ENCODE measurements around the gene KDM4C. TPM values are rescaled to one million over a fixed set of nuclear protein-coding genes. Genes with fewer than 3 reads are reported as not detected.

The KDM4C gene
- total RNA-seq, 1 donor from 2014 or later, result 39.8 TPM

DNA sequence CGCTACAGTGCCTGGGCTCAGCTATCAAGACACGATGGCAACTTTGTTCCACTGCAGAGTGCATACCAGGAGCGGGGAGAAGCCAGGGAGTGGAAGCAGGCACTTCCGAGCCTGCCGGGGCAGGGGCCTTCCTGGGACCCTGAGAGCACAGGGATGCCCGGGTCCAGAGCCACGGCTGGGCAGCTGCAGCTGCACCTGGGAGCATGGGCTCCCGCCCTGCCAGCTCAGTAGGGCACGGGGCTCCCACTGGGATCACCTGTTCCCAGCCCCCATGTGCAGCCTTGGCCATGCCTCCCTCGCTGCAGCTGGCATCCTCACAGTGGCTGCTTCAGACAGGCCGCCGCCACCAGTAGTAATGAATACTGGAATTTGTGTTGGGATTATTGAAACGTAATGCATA lies 391.5 kb downstream of the KDM4C start:
- no peaks in the 10 kb centered on the region for H3K9me3 ChIP-seq
- peaks cover 11% of the 10 kb centered on the region for H3K36me3 ChIP-seq
- H3K27me3 ChIP-seq (ENCODE audit: low read depth), result no peaks in the 10 kb centered on the region
- H3K4me1 ChIP-seq, result no peaks in the 10 kb centered on the region
- intact Hi-C loops (cut with DNase I), result no loop called here
- TF ChIP-seq, protein P1, sequence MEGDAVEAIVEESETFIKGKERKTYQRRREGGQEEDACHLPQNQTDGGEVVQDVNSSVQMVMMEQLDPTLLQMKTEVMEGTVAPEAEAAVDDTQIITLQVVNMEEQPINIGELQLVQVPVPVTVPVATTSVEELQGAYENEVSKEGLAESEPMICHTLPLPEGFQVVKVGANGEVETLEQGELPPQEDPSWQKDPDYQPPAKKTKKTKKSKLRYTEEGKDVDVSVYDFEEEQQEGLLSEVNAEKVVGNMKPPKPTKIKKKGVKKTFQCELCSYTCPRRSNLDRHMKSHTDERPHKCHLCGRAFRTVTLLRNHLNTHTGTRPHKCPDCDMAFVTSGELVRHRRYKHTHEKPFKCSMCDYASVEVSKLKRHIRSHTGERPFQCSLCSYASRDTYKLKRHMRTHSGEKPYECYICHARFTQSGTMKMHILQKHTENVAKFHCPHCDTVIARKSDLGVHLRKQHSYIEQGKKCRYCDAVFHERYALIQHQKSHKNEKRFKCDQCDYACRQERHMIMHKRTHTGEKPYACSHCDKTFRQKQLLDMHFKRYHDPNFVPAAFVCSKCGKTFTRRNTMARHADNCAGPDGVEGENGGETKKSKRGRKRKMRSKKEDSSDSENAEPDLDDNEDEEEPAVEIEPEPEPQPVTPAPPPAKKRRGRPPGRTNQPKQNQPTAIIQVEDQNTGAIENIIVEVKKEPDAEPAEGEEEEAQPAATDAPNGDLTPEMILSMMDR (IDR thresholded peaks at IDR 0.05), result no peak
- DNase-seq (no peak), ATAC-seq (no peak)
- H3K4me3 ChIP-seq, result no peak overlapping the region
- no peak overlapping the region for H3K27ac ChIP-seq

DNA sequence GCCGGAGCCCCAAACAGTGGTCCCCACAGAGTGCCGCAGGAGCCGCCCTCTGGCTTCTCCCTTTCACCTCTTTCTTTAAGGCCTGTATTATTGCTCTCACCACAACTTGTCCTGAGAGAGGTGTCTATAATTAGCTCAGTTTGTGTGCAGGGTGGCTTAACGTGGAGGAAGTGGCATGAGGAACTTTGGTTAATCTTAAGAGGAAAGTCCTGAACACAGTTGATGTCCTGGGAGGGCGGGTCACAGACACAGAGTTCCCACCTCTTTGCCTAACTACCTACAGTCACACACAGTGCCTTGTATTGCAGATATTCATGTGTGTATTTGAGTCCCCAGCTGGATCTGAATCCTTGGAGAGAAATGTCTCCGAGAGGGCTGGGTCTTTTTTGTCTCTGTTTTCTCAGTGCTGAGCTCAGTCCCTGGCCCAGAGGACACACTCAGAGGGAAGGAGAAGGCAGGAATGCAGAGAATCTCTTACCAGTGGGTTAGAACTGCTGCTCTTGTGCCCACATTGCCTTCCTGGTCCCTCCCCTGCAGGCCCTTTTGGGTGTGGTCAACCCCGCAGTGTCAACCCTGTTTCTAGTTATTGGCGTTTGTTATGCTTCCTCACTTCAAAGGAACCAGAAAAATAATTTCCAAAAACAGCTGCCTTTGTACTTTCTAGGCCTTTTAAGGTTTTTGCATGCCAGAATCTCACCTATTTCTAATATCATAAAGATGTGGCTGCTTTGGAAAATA lies 392.5 kb downstream of the KDM4C start:
- no peak overlapping the region for H3K27ac ChIP-seq
- no peaks in the 10 kb centered on the region for H3K9me3 ChIP-seq
- H3K4me1 ChIP-seq, result no peaks in the 10 kb centered on the region
- H3K4me3 ChIP-seq, result no peak overlapping the region
- DNase-seq, result no peak
- TF ChIP-seq, protein P1 (IDR thresholded peaks at IDR 0.05), result no peak
- intact Hi-C loops (cut with DNase I), result no loop called here
- H3K36me3 ChIP-seq, result peaks cover under 1% of the 10 kb centered on the region
- peak; percentile 23 to 52 for ATAC-seq
- H3K27me3 ChIP-seq (ENCODE audit: low read depth), result no peaks in the 10 kb centered on the region

DNA sequence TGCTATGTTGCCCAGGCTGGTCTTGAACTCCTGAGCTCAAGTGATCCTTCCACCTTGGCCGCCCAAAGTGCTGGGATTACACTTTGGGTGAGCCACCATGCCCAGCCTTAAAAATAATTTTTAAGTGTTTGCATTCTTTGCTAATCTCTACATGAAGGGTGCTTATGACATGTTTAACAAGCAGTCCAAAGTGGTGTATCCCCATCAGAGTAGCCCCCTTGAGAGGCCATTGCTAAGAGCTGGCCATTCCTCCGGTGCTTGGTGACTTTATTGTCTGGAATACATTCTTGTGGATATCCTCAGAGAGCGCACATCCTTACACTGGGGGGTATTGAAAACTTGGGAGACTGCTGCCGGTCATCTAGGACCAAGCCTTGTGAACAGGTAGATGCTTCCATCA lies 395.4 kb downstream of the KDM4C start:
- Histone ChIP-seq H3K4me1 (no peaks in the 10 kb centered on the region), H3K9me3 (no peaks in the 10 kb centered on the region), H3K36me3 (no peaks in the 10 kb centered on the region), H3K27me3 (ENCODE audit: low read depth) (no peaks in the 10 kb centered on the region), H3K4me3 (no peak overlapping the region), H3K27ac (no peak overlapping the region)
- TF ChIP-seq, protein P1 (IDR thresholded peaks at IDR 0.05), result no peak
- peak; percentile 80 to 93 for ATAC-seq
- intact Hi-C loops (cut with DNase I), result no loop called here
- DNase-seq, result no peak

GRCh38 chr9:7153566-7153965 lies 395.8 kb downstream of the KDM4C start:
- ATAC-seq, result peak in 1 of 2 donors; percentile 24
- no peak overlapping the region for H3K27ac ChIP-seq

DNA sequence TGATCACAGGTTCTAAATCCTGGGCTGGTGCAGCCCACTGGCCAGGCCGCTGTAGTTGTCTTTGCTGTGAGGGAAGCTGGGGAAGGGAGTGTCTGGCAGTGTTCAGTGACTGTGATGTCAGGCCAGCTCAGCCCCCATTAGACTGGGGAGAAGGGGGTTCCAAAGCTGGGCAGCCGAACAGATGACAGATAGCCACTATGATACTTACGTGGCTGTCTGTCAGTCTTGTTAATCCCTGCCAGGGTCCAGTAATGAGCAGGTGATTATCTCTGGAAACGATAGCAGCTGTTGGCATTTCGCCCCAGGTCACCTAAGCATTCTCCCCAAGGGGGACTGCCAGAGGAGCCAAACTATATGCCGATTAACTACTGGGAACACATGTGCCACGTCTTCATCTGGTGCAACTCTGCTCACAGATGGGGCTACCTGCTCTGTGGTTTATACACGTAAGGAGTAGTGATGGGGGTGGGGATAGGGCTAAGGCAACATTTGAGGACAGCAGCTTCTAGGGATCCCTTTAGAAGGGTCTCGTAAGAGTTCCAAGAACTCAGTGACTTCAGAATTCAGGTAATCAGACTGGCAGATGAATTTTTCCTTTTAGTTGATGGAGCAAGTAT lies 396.3 kb downstream of the KDM4C start:
- ATAC-seq, result peak in 1 of 2 donors; percentile 28
- TF ChIP-seq, protein P1 (IDR thresholded peaks at IDR 0.05), result no peak
- Histone ChIP-seq H3K36me3 (no peaks in the 10 kb centered on the region), H3K4me1 (no peaks in the 10 kb centered on the region), H3K4me3 (no peak overlapping the region), H3K27ac (no peak overlapping the region), H3K9me3 (no peaks in the 10 kb centered on the region), H3K27me3 (ENCODE audit: low read depth) (no peaks in the 10 kb centered on the region)
- intact Hi-C loops (cut with DNase I), result no loop called here
- DNase-seq, result no peak

More at GRCh38 chr9:7153566-7153965, 395.8 kb downstream of the KDM4C start:
- Histone ChIP-seq H3K4me1 (no peaks in the 10 kb centered on the region), H3K4me3 (no peak overlapping the region), H3K27me3 (ENCODE audit: low read depth) (no peaks in the 10 kb centered on the region), H3K9me3 (no peaks in the 10 kb centered on the region), H3K36me3 (no peaks in the 10 kb centered on the region)
- TF ChIP-seq, protein P1 (IDR thresholded peaks at IDR 0.05), result no peak
- intact Hi-C loops (cut with DNase I), result no loop called here
- DNase-seq, result no peak
